Type B pancreatic cell (in vitro differentiated cells): ENCODE results near the gene PDZD4. TPM values are rescaled to one million over a fixed set of nuclear protein-coding genes. Genes with fewer than 3 reads are reported as not detected.

ENCODE experiments used
- DNase-seq: peaks from one replicate; pipeline ENCODE4 v3.0.0; 2021; ENCODE audit warnings: mixed read lengths; ENCODE audit not compliant: unreplicated experiment; ENCODE audit errors: extremely low spot score
- H3K27ac Mint-ChIP-seq: 2 replicates; pipeline ENCODE4 v1.8.0; 2021; ENCODE audit warnings: mild to moderate bottlenecking, mixed read lengths
- H3K27me3 Mint-ChIP-seq: 2 replicates; pipeline ENCODE4 v1.8.0; 2021; ENCODE audit warnings: mixed read lengths
- H3K36me3 Mint-ChIP-seq: 2 replicates; pipeline ENCODE4 v1.8.0; 2021; ENCODE audit warnings: mixed read lengths
- H3K4me1 Mint-ChIP-seq: one replicate; pipeline ENCODE4 v1.8.0; 2021; ENCODE audit warnings: mixed read lengths; ENCODE audit not compliant: unreplicated experiment
- H3K4me3 Mint-ChIP-seq: 2 replicates; pipeline ENCODE4 v1.8.0; 2021; ENCODE audit warnings: mild to moderate bottlenecking, mixed read lengths
- H3K9me3 Mint-ChIP-seq: 2 replicates; pipeline ENCODE4 v1.8.0; 2021; ENCODE audit warnings: mixed read lengths
- CTCF ChIP-seq: fragments of 200-600 bp; sonication (generic); conservative IDR thresholded peaks from 2 replicates; pipeline ENCODE4 v1.5.0; 2021; ENCODE audit warnings: antibody characterized with exemption, mild to moderate bottlenecking
- total RNA-seq: library from RNA; stranded (reverse); gene quantifications from 2 replicates; pipeline ENCODE4 v1.2.1, GENCODE V29; 2021; ENCODE audit warnings: low replicate concordance

The PDZD4 gene
- total RNA-seq, 1 donor from 2014 or later: 23.9 TPM

- no peak for TF ChIP-seq CTCF
- no peaks in the 10 kb centered on the region for H3K9me3 Mint-ChIP-seq
- peaks cover 25% of the 10 kb centered on the region for H3K27me3 Mint-ChIP-seq
- no peak overlapping the region for H3K27ac Mint-ChIP-seq
- no peak for DNase-seq
- H3K36me3 Mint-ChIP-seq: no peaks in the 10 kb centered on the region
- H3K4me3 Mint-ChIP-seq: no peak overlapping the region
- peaks cover 5% of the 10 kb centered on the region for H3K4me1 Mint-ChIP-seq
These were observed 47.4 kb upstream of the PDZD4 start for GRCh38 chrX:153877571-153878261.

DNA sequence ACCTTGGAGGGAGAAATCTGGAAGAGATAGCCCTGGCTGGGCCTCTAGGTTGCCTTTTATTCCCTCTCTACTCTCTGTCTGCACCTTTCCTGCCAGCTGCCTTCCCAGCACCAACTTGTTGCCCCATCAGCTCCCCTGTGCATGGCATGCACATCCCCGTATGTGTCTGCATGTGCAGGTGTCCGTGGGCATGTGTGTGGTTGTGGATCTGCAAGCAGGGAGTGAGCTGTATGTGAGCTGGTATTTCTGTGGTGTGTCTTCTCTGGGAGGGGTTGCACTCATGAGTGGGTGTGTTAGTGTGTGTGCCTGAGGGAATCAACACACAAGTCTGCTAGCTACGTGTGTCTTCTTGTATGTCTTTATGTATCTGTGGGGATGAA, 45.8 kb upstream of the PDZD4 start:
- DNase-seq: no peak
- H3K4me1 Mint-ChIP-seq: peaks cover 5% of the 10 kb centered on the region
- H3K27ac Mint-ChIP-seq: no peak overlapping the region
- no peaks in the 10 kb centered on the region for H3K9me3 Mint-ChIP-seq
- peaks cover 25% of the 10 kb centered on the region for H3K27me3 Mint-ChIP-seq
- no peaks in the 10 kb centered on the region for H3K36me3 Mint-ChIP-seq
- no peak overlapping the region for H3K4me3 Mint-ChIP-seq
- no peak for TF ChIP-seq CTCF

GRCh38 chrX:153875391-153876111, 45.2 kb upstream of the PDZD4 start:
- no peak for TF ChIP-seq CTCF
- H3K4me3 Mint-ChIP-seq: no peak overlapping the region
- peaks cover 5% of the 10 kb centered on the region for H3K4me1 Mint-ChIP-seq
- H3K9me3 Mint-ChIP-seq: no peaks in the 10 kb centered on the region
- peaks cover 25% of the 10 kb centered on the region for H3K27me3 Mint-ChIP-seq
- no peak overlapping the region for H3K27ac Mint-ChIP-seq
- H3K36me3 Mint-ChIP-seq: no peaks in the 10 kb centered on the region
- DNase-seq: peak; percentile 82

DNA sequence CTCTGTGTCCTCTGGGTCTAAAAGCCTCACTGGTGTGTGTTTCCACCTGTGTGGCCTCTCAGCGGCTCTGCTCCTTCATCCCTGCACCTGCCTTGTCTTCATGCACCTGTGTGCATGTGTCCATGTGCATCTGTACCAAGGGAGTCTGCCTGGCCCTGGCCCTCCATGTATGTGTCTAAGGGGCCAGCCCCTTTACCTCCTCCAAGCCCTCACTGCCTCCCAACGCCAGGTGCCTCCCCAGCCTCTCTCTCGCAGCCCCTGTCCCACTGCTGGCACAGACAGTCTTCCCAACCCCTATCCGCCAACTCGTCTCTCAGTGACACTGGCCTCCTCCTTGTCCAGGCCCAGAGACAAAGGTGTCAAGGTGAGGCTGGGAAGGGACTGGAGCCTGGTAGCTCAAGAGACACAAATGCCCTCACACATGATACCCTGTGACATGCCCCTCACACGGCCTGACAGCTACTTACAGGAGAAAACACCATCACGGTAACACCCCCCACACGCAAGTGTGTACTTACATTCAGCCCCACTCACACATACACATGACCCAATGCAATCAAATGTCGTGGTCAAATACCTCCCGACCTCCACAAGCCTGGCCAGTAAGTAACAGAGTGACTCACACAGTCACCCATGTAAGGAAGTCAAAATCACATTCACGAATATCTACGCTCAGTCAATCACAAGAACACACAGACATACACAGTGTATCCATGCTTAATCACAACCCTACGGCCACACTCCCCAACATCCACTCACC, 44.2 kb upstream of the PDZD4 start:
- H3K36me3 Mint-ChIP-seq: no peaks in the 10 kb centered on the region
- no peaks in the 10 kb centered on the region for H3K9me3 Mint-ChIP-seq
- no peak for TF ChIP-seq CTCF
- H3K27ac Mint-ChIP-seq: no peak overlapping the region
- H3K27me3 Mint-ChIP-seq: peaks cover 25% of the 10 kb centered on the region
- no peak overlapping the region for H3K4me3 Mint-ChIP-seq
- no peak for DNase-seq
- H3K4me1 Mint-ChIP-seq: peaks cover 5% of the 10 kb centered on the region

DNA sequence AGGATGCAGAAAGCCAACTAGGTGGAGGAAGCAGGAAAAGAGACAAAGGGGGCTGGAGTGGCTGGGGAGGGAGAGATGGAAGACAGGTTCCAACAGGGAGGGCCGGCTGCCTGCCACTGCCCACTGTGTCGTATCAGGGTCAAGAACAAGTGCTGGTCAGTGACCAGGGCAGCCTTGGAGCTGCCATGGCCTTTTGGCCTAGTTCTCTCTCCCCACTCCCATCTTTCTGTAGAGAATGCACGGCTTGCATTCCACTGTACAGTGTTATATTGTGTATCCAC, 43.7 kb upstream of the PDZD4 start:
- no peak for DNase-seq
- Mint-ChIP-seq H3K4me1 (peaks cover 5% of the 10 kb centered on the region), H3K4me3 (no peak overlapping the region), H3K9me3 (no peaks in the 10 kb centered on the region), H3K27me3 (peaks cover 23% of the 10 kb centered on the region), H3K27ac (no peak overlapping the region), H3K36me3 (no peaks in the 10 kb centered on the region)
- no peak for TF ChIP-seq CTCF
